ENCODE data around the gene TEKTIP1.

TEKTIP1 gene

DNA sequence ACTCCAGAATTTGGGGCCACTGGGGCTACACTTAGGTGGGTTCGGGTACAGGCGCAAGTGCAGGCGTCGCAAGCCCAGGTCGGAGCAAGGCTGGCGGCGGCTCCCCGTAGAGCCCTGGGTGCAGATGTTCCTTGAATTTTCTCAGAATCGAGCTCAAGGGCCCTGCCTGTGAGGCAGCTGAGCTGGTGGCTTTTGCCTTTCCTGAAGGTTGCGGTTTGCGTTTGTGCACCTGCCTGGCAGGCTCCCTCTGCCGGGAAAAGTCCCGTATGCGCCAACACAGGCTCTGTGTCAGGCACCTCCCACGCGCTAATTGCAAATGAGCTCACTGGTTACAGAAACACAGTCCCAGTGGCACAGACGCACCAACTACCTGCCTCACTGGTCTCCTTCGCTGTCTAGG lies 44.4 kb upstream of the TEKTIP1 start:
- Histone ChIP-seq H3K9me3 (ENCODE audit: insufficient read depth, low read depth, low read length) (no peaks in the 10 kb centered on the region), H4K20me1 (ENCODE audit: insufficient read depth, low read length, poor library complexity, severe bottlenecking) (no peaks in the 10 kb centered on the region), H3K4me2 (ENCODE audit: low read depth, low read length, poor library complexity, severe bottlenecking) (no peak overlapping the region), H3K4me1 (ENCODE audit: insufficient read depth, low read length, poor library complexity, severe bottlenecking) (peaks cover 6% of the 10 kb centered on the region), H3K27me3 (ENCODE audit: insufficient read depth, low read length, poor library complexity, severe bottlenecking) (no peaks in the 10 kb centered on the region), H3K9ac (ENCODE audit: low read depth, low read length, poor library complexity, severe bottlenecking) (no peak overlapping the region), H3K9me2 (replicated peaks; ENCODE audit: low read depth, low read length) (no peaks in the 10 kb centered on the region), H3K4me3 (ENCODE audit: low read length, poor library complexity, severe bottlenecking) (no peak overlapping the region), H3K36me3 (ENCODE audit: insufficient read depth, low read length) (peaks cover 5% of the 10 kb centered on the region; the same call in 1 of the 2 replicates), H2AFZ (ENCODE audit: low read length) (no peak overlapping the region), H3K79me2 (ENCODE audit: insufficient read depth, low read length) (peaks cover 13% of the 10 kb centered on the region), H3F3A (ENCODE audit: low read depth) (no peaks in the 10 kb centered on the region)
- no peak for TF ChIP-seq EZH2phosphoT487 (IDR thresholded peaks at IDR 0.05; ENCODE audit: borderline replicate concordance)
- TF ChIP-seq, protein P1, sequence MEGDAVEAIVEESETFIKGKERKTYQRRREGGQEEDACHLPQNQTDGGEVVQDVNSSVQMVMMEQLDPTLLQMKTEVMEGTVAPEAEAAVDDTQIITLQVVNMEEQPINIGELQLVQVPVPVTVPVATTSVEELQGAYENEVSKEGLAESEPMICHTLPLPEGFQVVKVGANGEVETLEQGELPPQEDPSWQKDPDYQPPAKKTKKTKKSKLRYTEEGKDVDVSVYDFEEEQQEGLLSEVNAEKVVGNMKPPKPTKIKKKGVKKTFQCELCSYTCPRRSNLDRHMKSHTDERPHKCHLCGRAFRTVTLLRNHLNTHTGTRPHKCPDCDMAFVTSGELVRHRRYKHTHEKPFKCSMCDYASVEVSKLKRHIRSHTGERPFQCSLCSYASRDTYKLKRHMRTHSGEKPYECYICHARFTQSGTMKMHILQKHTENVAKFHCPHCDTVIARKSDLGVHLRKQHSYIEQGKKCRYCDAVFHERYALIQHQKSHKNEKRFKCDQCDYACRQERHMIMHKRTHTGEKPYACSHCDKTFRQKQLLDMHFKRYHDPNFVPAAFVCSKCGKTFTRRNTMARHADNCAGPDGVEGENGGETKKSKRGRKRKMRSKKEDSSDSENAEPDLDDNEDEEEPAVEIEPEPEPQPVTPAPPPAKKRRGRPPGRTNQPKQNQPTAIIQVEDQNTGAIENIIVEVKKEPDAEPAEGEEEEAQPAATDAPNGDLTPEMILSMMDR (conservative IDR thresholded peaks at IDR 0.05; ENCODE audit: low read length) = no peak

DNA sequence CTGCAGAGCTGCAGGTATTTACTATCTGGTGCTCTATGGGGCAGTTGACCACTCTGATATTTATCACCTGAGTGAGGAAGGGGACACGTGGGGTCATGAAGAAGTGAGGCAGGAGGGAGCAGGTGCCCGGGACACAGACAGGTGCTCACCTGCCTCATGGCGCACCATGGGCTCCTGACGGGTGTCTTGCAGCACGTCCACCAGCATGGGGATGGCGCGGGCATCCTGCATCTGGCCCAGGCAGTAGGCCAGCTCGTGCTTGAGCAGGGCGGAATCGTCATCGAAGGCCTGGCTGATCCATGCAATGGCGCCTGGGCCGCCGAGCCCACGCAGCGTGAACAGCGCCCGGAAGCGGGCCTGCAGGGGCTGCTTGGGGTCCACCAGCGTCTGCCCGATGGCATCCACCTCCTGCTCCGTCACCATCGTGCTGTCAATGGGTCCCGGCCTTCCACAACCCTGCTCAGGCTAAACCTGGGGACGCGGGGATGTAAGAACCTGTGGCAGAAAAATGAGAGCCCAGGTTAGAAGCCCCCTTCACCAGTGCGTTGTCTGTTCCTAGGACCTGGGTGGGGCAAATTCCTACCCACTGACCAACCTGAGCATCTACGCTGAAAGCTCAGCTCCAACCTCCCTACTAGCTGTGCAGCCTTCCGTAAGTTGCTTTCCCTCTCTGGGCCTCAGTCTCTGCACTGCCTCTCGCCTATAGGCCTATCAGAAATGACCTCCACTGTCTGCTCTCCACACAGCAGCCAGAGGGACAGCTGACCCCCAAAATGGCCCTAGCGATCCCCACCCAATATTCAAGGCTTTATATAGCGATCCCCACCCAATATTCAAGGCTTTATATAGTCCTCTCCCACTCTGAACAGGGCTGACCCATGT lies 42.3 kb upstream of the TEKTIP1 start:
- H2AFZ ChIP-seq (ENCODE audit: low read length) = no peak overlapping the region
- peaks cover 21% of the 10 kb centered on the region for H3K79me2 ChIP-seq (ENCODE audit: insufficient read depth, low read length)
- TF ChIP-seq, protein P1 (conservative IDR thresholded peaks at IDR 0.05; ENCODE audit: low read length) = no peak
- no peak for TF ChIP-seq EZH2phosphoT487 (IDR thresholded peaks at IDR 0.05; ENCODE audit: borderline replicate concordance)
- H3K4me3 ChIP-seq (ENCODE audit: low read length, poor library complexity, severe bottlenecking) = no peak overlapping the region
- no peaks in the 10 kb centered on the region for H3K9me2 ChIP-seq (replicated peaks; ENCODE audit: low read depth, low read length)
- peaks cover 5% of the 10 kb centered on the region; the same call in 1 of the 2 replicates for H3K36me3 ChIP-seq (ENCODE audit: insufficient read depth, low read length)
- no peaks in the 10 kb centered on the region for H3K9me3 ChIP-seq (ENCODE audit: insufficient read depth, low read depth, low read length)
- no peaks in the 10 kb centered on the region for H3F3A ChIP-seq (ENCODE audit: low read depth)
- H3K4me2 ChIP-seq (ENCODE audit: low read depth, low read length, poor library complexity, severe bottlenecking) = no peak overlapping the region
- H3K4me1 ChIP-seq (ENCODE audit: insufficient read depth, low read length, poor library complexity, severe bottlenecking) = peaks cover 11% of the 10 kb centered on the region
- H4K20me1 ChIP-seq (ENCODE audit: insufficient read depth, low read length, poor library complexity, severe bottlenecking) = no peaks in the 10 kb centered on the region
- H3K27me3 ChIP-seq (ENCODE audit: insufficient read depth, low read length, poor library complexity, severe bottlenecking) = no peaks in the 10 kb centered on the region
- no peak overlapping the region for H3K9ac ChIP-seq (ENCODE audit: low read depth, low read length, poor library complexity, severe bottlenecking)

DNA sequence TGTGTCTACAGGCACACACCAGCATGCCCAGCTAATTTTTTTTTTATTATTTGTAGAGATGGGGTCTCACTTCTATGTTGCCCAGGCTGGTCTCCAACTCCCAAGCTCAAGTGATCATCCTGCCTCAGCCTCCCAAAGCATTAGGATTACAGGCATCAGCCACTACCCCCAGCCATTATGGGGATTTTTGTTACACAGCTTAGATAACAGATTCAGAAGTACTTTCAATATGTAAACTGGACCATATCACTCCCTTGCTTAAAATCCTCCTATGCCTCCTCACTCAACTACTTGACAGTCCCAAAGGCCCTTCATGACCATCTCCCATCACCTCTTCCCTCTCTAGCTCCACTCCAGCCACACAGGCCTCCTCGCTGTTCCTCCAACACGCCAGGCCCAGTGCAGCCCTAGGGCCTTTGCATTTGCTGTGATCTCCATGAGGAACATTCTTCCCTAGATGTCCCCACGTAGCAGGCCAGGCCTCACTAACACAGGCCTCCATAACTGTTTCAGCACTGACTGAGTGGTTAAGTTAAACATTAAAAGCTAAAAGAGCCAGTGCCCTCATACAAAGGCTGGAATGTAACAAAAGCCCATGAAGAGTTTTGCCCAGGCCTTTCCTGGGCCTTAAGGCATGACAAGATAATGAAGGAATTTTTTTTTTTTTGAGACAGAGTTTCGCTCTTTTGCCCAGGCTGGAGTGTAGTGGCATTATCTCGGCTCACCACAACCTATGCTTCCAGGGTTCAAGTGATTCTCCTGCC lies 41.0 kb upstream of the TEKTIP1 start:
- peaks cover 11% of the 10 kb centered on the region for H3K4me1 ChIP-seq (ENCODE audit: insufficient read depth, low read length, poor library complexity, severe bottlenecking)
- H3K36me3 ChIP-seq (ENCODE audit: insufficient read depth, low read length) = peaks cover 5% of the 10 kb centered on the region; the same call in 1 of the 2 replicates
- H3K4me2 ChIP-seq (ENCODE audit: low read depth, low read length, poor library complexity, severe bottlenecking) = no peak overlapping the region
- H3K9me3 ChIP-seq (ENCODE audit: insufficient read depth, low read depth, low read length) = no peaks in the 10 kb centered on the region
- H4K20me1 ChIP-seq (ENCODE audit: insufficient read depth, low read length, poor library complexity, severe bottlenecking) = no peaks in the 10 kb centered on the region
- peaks cover 21% of the 10 kb centered on the region for H3K79me2 ChIP-seq (ENCODE audit: insufficient read depth, low read length)
- no peak overlapping the region for H3K4me3 ChIP-seq (ENCODE audit: low read length, poor library complexity, severe bottlenecking)
- no peak overlapping the region for H2AFZ ChIP-seq (ENCODE audit: low read length)
- no peaks in the 10 kb centered on the region for H3F3A ChIP-seq (ENCODE audit: low read depth)
- H3K9ac ChIP-seq (ENCODE audit: low read depth, low read length, poor library complexity, severe bottlenecking) = no peak overlapping the region
- no peaks in the 10 kb centered on the region for H3K9me2 ChIP-seq (replicated peaks; ENCODE audit: low read depth, low read length)
- no peaks in the 10 kb centered on the region for H3K27me3 ChIP-seq (ENCODE audit: insufficient read depth, low read length, poor library complexity, severe bottlenecking)
- TF ChIP-seq EZH2phosphoT487 (IDR thresholded peaks at IDR 0.05; ENCODE audit: borderline replicate concordance) = no peak
- TF ChIP-seq, protein P1 (conservative IDR thresholded peaks at IDR 0.05; ENCODE audit: low read length) = no peak
